Neural cell (in vitro differentiated cells): ENCODE measurements around the gene CLSTN2. TPM values are rescaled to one million over a fixed set of nuclear protein-coding genes. Genes with fewer than 3 reads are reported as not detected.
A peak's percentile ranks its signal among the peaks of the same experiment; 100 is the strongest.

ENCODE experiments used
- H2AFZ ChIP-seq: fragments of 200-600, 300-800 bp; sonication (generic), shearing (Covaris generic); 2 replicates; pipeline ENCODE4 v1.6.0; 2014; ENCODE audit warnings: low read depth, mild to moderate bottlenecking, antibody characterized with exemption, low read length, moderate library complexity
- H3F3A ChIP-seq: fragments of 200-600 bp; shearing (Covaris generic); 2 replicates; pipeline ENCODE4 v1.6.1; 2016; ENCODE audit warnings: mild to moderate bottlenecking, moderate library complexity, mixed read lengths, antibody characterized with exemption, low read length; ENCODE audit not compliant: insufficient read depth, poor library complexity, severe bottlenecking
- H3K27ac ChIP-seq: fragments of 200-600, 300-800 bp; sonication (generic), shearing (Covaris generic); 2 replicates; pipeline ENCODE4 v1.5.1; 2014; ENCODE audit warnings: mild to moderate bottlenecking, low read length, moderate library complexity
- H3K27me3 ChIP-seq: fragments of 300-800, 200-600 bp; sonication (generic), shearing (Covaris generic); 2 replicates; pipeline ENCODE4 v1.6.0; 2014; ENCODE audit warnings: mild to moderate bottlenecking, low read depth, low read length, moderate library complexity; ENCODE audit not compliant: insufficient read depth
- H3K36me3 ChIP-seq: fragments of 300-800, 200-600 bp; sonication (generic), shearing (Covaris generic); 2 replicates; pipeline ENCODE4 v1.5.1; 2014; ENCODE audit warnings: mild to moderate bottlenecking, antibody characterized with exemption, low read length, moderate library complexity; ENCODE audit not compliant: insufficient read depth
- H3K4me2 ChIP-seq: fragments of 300-800, 200-600 bp; sonication (generic), shearing (Covaris generic); 2 replicates; pipeline ENCODE4 v1.6.0; 2014; ENCODE audit warnings: mild to moderate bottlenecking, low read length
- H3K4me3 ChIP-seq: fragments of 300-800, 200-600 bp; sonication (generic), shearing (Covaris generic); 2 replicates; pipeline ENCODE4 v1.5.1; 2014; ENCODE audit warnings: mild to moderate bottlenecking, low read length, moderate library complexity
- H3K79me2 ChIP-seq: fragments of 200-600 bp; shearing (Covaris generic); replicated peaks from 2 replicates; pipeline ENCODE4 v1.6.0; 2014; ENCODE audit warnings: mild to moderate bottlenecking, low read length, moderate library complexity; ENCODE audit not compliant: insufficient read depth
- H3K9ac ChIP-seq: fragments of 300-800, 200-600 bp; sonication (generic), shearing (Covaris generic); 2 replicates; pipeline ENCODE4 v1.6.1; 2016; ENCODE audit warnings: mild to moderate bottlenecking, low read length, mixed read lengths
- H3K9me2 ChIP-seq: fragments of 200-600 bp; shearing (Covaris generic); 2 replicates; pipeline ENCODE4 v1.6.1; 2016; ENCODE audit warnings: mild to moderate bottlenecking, low read length, mixed read lengths; ENCODE audit not compliant: insufficient read depth
- H3K9me3 ChIP-seq: fragments of 200-600, 300-800 bp; sonication (generic), shearing (Covaris generic); 2 replicates; pipeline ENCODE4 v1.6.1; 2016; ENCODE audit warnings: mild to moderate bottlenecking, mixed run types, low read length, moderate library complexity, mixed read lengths
- H4K20me1 ChIP-seq: fragments of 200-600 bp; shearing (Covaris generic); 2 replicates; pipeline ENCODE4 v1.6.1; 2016; ENCODE audit warnings: mild to moderate bottlenecking, mixed run types; ENCODE audit not compliant: insufficient read depth
- EP300 ChIP-seq: fragments of 450-650 bp; conservative IDR thresholded peaks from 2 replicates; pipeline ENCODE4 v1.6.1; 2014; ENCODE audit warnings: antibody characterized with exemption, mild to moderate bottlenecking, moderate library complexity; ENCODE audit not compliant: poor library complexity, severe bottlenecking
- EZH2 ChIP-seq: fragments of 200-600, 300-800 bp; shearing (Covaris generic), sonication (generic); IDR thresholded peaks from 2 replicates; pipeline ENCODE4 v1.6.1; 2014; ENCODE audit warnings: antibody characterized with exemption, low read length, borderline replicate concordance, mild to moderate bottlenecking; ENCODE audit not compliant: insufficient read depth, poor library complexity, severe bottlenecking
- MXI1 ChIP-seq: fragments of 450-650 bp; conservative IDR thresholded peaks from 2 replicates; pipeline ENCODE4 v1.6.1; 2014; ENCODE audit warnings: antibody characterized with exemption, mild to moderate bottlenecking; ENCODE audit not compliant: poor library complexity, severe bottlenecking
- POLR2AphosphoS5 ChIP-seq: IDR thresholded peaks from 2 replicates; pipeline ENCODE4 v1.6.1; 2012
- RAD21 ChIP-seq: fragments of 450-650 bp; conservative IDR thresholded peaks from 2 replicates; pipeline ENCODE4 v1.6.1; 2014; ENCODE audit warnings: antibody characterized with exemption, mild to moderate bottlenecking, moderate library complexity
- REST ChIP-seq: IDR thresholded peaks from 2 replicates; pipeline ENCODE4 v1.6.1; 2012; ENCODE audit warnings: borderline replicate concordance
- SMC3 ChIP-seq: fragments of 450-650 bp; conservative IDR thresholded peaks from 2 replicates; pipeline ENCODE4 v1.6.1; 2014; ENCODE audit warnings: antibody characterized with exemption, mild to moderate bottlenecking, moderate library complexity; ENCODE audit not compliant: poor library complexity
- TAF1 ChIP-seq: IDR thresholded peaks from 2 replicates; pipeline ENCODE4 v1.6.1; 2012; ENCODE audit warnings: low read depth
- polyA plus RNA-seq: library from polyadenylated mRNA; depleted of rRNA; stranded (reverse); fragments of >200 nt; gene quantifications from 2 replicates; pipeline ENCODE4 v1.2.3, GENCODE V29; 2014
- TF ChIP-seq, protein P1 (sequence below): fragments of 450-650 bp; IDR thresholded peaks from 2 replicates; pipeline ENCODE4 v1.5.1; 2014; ENCODE audit warnings: antibody characterized with exemption, mild to moderate bottlenecking, moderate library complexity; ENCODE audit not compliant: poor library complexity, severe bottlenecking

The CLSTN2 gene
- polyA plus RNA-seq, 1 donor from 2014 or later = 10.7 TPM

GRCh38 chr3:139935866-139936817 is 1.2 kb downstream of the CLSTN2 start:
- Histone ChIP-seq H3K27me3 (peaks cover 16% of the 10 kb centered on the region), H3K4me2 (peak overlapping the region; percentile 61), H3K79me2 (peaks cover 6% of the 10 kb centered on the region), H3F3A (no peaks in the 10 kb centered on the region), H4K20me1 (no peaks in the 10 kb centered on the region), H3K9me2 (no peaks in the 10 kb centered on the region), H3K4me3 (peak overlapping the region; percentile 86), H3K9me3 (no peaks in the 10 kb centered on the region), H2AFZ (no peak overlapping the region), H3K36me3 (no peaks in the 10 kb centered on the region), H3K27ac (no peak overlapping the region), H3K9ac (peak overlapping the region; percentile 67)
- TF ChIP-seq POLR2AphosphoS5 (peak; percentile 5), MXI1 (no peak)

- Histone ChIP-seq H2AFZ (no peak overlapping the region), H3K4me3 (peak overlapping the region; percentile 86), H3K9ac (no peak overlapping the region), H3K79me2 (peaks cover 6% of the 10 kb centered on the region), H3K4me2 (no peak overlapping the region), H4K20me1 (no peaks in the 10 kb centered on the region), H3K36me3 (no peaks in the 10 kb centered on the region), H3K9me2 (no peaks in the 10 kb centered on the region), H3K9me3 (no peaks in the 10 kb centered on the region), H3K27ac (no peak overlapping the region), H3F3A (no peaks in the 10 kb centered on the region), H3K27me3 (peaks cover 16% of the 10 kb centered on the region)
- TF ChIP-seq SMC3 = peak; percentile 92
- TF ChIP-seq, protein P1, sequence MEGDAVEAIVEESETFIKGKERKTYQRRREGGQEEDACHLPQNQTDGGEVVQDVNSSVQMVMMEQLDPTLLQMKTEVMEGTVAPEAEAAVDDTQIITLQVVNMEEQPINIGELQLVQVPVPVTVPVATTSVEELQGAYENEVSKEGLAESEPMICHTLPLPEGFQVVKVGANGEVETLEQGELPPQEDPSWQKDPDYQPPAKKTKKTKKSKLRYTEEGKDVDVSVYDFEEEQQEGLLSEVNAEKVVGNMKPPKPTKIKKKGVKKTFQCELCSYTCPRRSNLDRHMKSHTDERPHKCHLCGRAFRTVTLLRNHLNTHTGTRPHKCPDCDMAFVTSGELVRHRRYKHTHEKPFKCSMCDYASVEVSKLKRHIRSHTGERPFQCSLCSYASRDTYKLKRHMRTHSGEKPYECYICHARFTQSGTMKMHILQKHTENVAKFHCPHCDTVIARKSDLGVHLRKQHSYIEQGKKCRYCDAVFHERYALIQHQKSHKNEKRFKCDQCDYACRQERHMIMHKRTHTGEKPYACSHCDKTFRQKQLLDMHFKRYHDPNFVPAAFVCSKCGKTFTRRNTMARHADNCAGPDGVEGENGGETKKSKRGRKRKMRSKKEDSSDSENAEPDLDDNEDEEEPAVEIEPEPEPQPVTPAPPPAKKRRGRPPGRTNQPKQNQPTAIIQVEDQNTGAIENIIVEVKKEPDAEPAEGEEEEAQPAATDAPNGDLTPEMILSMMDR = peak; percentile 85
- TF ChIP-seq EZH2 = no peak
- TF ChIP-seq POLR2AphosphoS5 = no peak
- no peak for TF ChIP-seq MXI1
- TF ChIP-seq REST = no peak
- no peak for TF ChIP-seq TAF1
- no peak for TF ChIP-seq EP300
- TF ChIP-seq RAD21 = peak; percentile 89
Measured at GRCh38 chr3:139937674-139938279, 2.8 kb downstream of the CLSTN2 start.
